Psoas muscle (tissue), 8 donors: ENCODE data around the gene ZNF496. TPM values are rescaled to one million over a fixed set of nuclear protein-coding genes. Genes with fewer than 3 reads are reported as not detected.
"Not testable (repeated sequence)": the region's sequence is repeated elsewhere in the genome, so short reads cannot be mapped to it uniquely, and the experiment has no call there.

Source experiments
- ATAC-seq, 4 donors: fragments of 200-7000 bp; cut with Tn5 transposase; one replicate each; pipeline ENCODE4 v1.9.1; 2020; ENCODE audit warnings: moderate library complexity in 3 of 4, mild to moderate bottlenecking in 2 of 4
- DNase-seq, 2 donors: peaks; one replicate each; pipeline ENCODE4 v3.0.0-alpha.2; 2020
- H3K27ac ChIP-seq: fragments of 200-600 bp; one replicate; pipeline ENCODE4 v1.8.0; 2022
- H3K27me3 ChIP-seq, 3 donors: fragments of 200-600 bp in 1 of 3; one replicate each; pipeline versions ENCODE4 v1.6.1 to v1.8.0; 2013 to 2022; ENCODE audit warnings: low read length in 2 of 3, mild to moderate bottlenecking in 2 of 3, moderate library complexity in 1 of 3; ENCODE audit not compliant: insufficient read depth in 3 of 3
- H3K36me3 ChIP-seq, 2 donors: fragments of 200-600 bp in 1 of 2; one replicate each; pipeline versions ENCODE4 v1.6.1 to v1.8.0; 2013 to 2022; ENCODE audit warnings: low read depth in 1 of 2, mild to moderate bottlenecking in 1 of 2, moderate library complexity in 1 of 2; ENCODE audit not compliant: insufficient read depth in 1 of 2
- H3K4me1 ChIP-seq: fragments of 200-600 bp; one replicate; pipeline ENCODE4 v1.8.0; 2022
- H3K4me3 ChIP-seq: fragments of 200-600 bp; one replicate; pipeline ENCODE4 v1.8.0; 2022; ENCODE audit warnings: mild to moderate bottlenecking
- H3K9me3 ChIP-seq: fragments of 200-600 bp; one replicate; pipeline ENCODE4 v1.8.0; 2022
- WGBS, 3 donors: extraction: QIAGEN DNeasy Blood & Tissue Kit; methylation state at CpG; one replicate each; pipeline versions ENCODE4 v1.1.6 to v1.1.7; 2013; 5-methylcytosine and 5-hydroxymethylcytosine counted together
- intact Hi-C, 2 donors: fragments of 100-400 bp; cut with DNase I; formaldehyde crosslinking; loops; one replicate each; pipeline versions ENCODE4 v1.11.0 to v1.14.2; 2022
- polyA plus RNA-seq, 3 donors: library from polyadenylated mRNA; stranded (reverse); fragments of 200-250 nt; gene quantifications; one replicate each; pipeline ENCODE4 v1.2.3, GENCODE V29; 2013
- total RNA-seq, 4 donors: library from RNA; stranded (reverse); fragmentation: NEBNext Ultra II Directional in 2 of 4; extraction: Animal tissue kit (Norgen Biotek cat#: 25700) in 2 of 4; gene quantifications; one replicate each; pipeline versions ENCODE4 v1.2.1 to v1.2.4, GENCODE V29; 2021 to 2023
- TF ChIP-seq, protein P1 (sequence below): fragments of 200-600 bp; IDR thresholded peaks from one replicate; pipeline ENCODE4 v1.8.0; 2022; ENCODE audit warnings: antibody characterized with exemption
- donor health status: healthy with polysubstance abuse.
- donor health status: DM: no; HTN: no; CAD: no; lungs with moderate emphysema.
- donor health status: Bipolar disorder and iron deficiency.
- donor health status: healthy.
- donor health status: DM: yes; HTN: yes; CAD: no.
- donor health status: DM: no; HTN: no; CAD: no.
- donor health status: DM: no; HTN: no; CAD: no.
- donor health status: DM: yes; HTN: yes; CAD: no.

The ZNF496 gene
- total and polyA plus RNA-seq, 7 donors = 4.3 to 24.2 (median 19.5) TPM

DNA sequence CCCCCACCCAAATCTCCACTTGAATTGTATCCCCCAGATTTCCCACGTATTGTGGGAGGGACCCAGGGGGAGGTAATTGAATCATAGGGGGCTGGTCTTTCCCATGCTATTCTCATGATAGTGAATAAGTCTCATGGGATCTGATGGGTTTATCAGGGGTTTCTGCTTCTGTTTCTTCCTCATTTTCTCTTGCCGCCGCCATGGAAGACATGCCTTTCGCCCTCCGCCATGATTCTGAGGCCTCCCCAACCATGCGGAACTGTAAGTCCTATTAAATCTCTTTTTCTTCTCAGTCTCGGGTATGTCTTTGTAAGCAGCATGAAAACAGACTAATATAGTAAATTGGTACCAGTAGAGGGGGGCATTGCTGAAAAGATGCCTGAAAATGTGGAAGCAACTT lies 33.4 kb upstream of the ZNF496 start:
- H3K4me3 ChIP-seq = no peak overlapping the region
- peaks cover 4% of the 10 kb centered on the region for H3K4me1 ChIP-seq
- TF ChIP-seq, protein P1, sequence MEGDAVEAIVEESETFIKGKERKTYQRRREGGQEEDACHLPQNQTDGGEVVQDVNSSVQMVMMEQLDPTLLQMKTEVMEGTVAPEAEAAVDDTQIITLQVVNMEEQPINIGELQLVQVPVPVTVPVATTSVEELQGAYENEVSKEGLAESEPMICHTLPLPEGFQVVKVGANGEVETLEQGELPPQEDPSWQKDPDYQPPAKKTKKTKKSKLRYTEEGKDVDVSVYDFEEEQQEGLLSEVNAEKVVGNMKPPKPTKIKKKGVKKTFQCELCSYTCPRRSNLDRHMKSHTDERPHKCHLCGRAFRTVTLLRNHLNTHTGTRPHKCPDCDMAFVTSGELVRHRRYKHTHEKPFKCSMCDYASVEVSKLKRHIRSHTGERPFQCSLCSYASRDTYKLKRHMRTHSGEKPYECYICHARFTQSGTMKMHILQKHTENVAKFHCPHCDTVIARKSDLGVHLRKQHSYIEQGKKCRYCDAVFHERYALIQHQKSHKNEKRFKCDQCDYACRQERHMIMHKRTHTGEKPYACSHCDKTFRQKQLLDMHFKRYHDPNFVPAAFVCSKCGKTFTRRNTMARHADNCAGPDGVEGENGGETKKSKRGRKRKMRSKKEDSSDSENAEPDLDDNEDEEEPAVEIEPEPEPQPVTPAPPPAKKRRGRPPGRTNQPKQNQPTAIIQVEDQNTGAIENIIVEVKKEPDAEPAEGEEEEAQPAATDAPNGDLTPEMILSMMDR = no peak
- intact Hi-C loops = no loop called here
- 91 to 93% (median 93%) methylated on average over 7 of the region's 7 CpGs for WGBS, 3 donors
- ATAC-seq = no peak
- H3K9me3 ChIP-seq = no peaks in the 10 kb centered on the region
- no peak overlapping the region for H3K27ac ChIP-seq
- no peaks in the 10 kb centered on the region for H3K36me3 ChIP-seq
- peaks cover 0 to 9% (median 0%) of the 10 kb centered on the region in 3 donors for H3K27me3 ChIP-seq
- no peak for DNase-seq

DNA sequence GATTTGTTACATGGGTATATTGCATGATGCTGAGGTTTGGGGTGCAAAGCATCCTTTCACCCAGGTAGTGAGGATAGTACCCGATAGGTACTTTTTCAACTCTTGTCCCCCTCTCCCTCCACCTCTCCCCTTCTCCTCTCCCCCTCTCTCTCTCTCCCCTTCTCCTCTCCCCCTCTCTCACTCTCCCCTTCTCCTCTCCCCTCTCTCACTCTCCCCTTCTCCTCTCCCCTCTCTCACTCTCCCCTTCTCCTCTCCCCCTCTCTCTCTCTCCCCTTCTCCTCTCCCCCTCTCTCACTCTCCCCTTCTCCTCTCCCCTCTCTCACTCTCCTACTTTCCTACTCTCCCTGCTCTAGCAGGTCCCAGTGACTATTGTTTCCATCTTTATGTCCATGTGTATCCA lies 31.3 kb upstream of the ZNF496 start:
- intact Hi-C loops, H3K4me1 ChIP-seq, ATAC-seq, H3K9me3 ChIP-seq, H3K27ac ChIP-seq, H3K27me3 ChIP-seq, H3K36me3 ChIP-seq, DNase-seq, H3K4me3 ChIP-seq: not testable (repeated sequence)
- WGBS, 3 donors = 98 to 100% (median 100%) methylated on average over 1 of the region's 1 CpG

DNA sequence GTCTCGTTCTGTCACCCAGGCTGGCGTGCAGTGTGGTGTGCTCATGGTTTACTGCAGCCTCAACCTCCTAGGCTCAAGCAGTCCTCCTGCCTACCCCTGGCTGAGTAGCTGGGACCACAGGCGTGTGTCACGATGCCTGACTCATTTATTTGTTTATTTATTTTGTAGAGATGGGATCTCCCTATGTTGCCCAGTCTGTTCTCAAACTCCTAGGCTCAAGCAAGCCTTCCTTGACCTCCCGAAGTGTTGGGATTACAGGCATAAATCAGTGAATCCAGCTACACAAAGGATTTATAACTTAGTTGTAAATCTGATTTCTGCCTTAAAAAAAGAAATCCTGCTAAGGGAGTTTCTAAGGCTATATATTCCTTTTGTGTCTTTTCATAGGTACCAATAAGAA lies 30.5 kb upstream of the ZNF496 start:
- Histone ChIP-seq H3K9me3 (no peaks in the 10 kb centered on the region), H3K36me3 (no peaks in the 10 kb centered on the region), H3K4me3 (no peak overlapping the region), H3K27ac (no peak overlapping the region), H3K4me1 (peaks cover 4% of the 10 kb centered on the region), H3K27me3 (peaks cover 0 to 9% (median 0%) of the 10 kb centered on the region in 3 donors)
- intact Hi-C loops = no loop called here
- DNase-seq = no peak
- no peak for ATAC-seq
- 84 to 92% (median 87%) methylated on average over 5 of the region's 5 CpGs for WGBS, 3 donors
- TF ChIP-seq, protein P1 = no peak

DNA sequence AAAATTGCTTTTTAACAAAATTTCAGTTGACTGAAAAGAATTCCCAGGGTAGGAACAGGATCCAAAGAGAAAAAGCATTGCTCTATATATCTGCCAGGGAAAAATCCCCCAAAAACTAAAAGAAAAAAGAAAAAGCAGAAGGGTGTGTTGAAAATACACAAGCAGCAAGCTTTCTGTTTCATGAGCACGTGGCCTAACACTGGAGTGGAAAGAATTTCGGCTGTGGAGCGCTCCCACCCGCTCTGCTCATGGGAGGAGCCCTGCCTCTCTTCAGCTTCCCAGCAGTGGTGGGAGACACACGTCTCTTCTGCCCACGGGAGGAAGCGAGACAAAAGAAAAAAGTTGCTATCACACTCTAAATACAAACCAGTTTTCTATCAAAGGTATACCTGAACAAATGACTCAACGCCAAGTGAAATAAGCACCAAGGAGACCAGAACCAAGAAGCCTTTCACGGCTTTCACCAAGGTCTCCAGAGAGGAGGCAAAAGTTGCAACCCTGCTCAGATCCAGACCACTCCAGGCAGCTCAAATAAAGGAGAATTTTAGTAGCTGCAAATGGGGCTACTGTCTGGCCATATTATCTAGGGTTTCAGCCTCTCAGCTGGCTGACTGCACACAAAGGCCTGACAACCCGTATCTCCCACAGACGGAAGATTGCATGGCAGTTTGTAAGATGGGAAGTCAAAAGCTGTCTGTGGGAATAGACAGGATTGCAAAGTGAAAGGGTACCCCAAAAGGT lies 29.5 kb upstream of the ZNF496 start:
- Histone ChIP-seq H3K4me3 (peak overlapping the region; percentile 28), H3K27me3 (peaks cover 0 to 8% (median 0%) of the 10 kb centered on the region in 3 donors), H3K36me3 (no peaks in the 10 kb centered on the region), H3K27ac (peak overlapping the region; percentile 21), H3K9me3 (no peaks in the 10 kb centered on the region), H3K4me1 (peaks cover 4% of the 10 kb centered on the region)
- WGBS, 3 donors = 19 to 32% (median 25%) methylated on average over 11 of the region's 11 CpGs
- DNase-seq (peak; percentile 31 to 58), ATAC-seq (peak in 1 of 4 donors; percentile 74)
- TF ChIP-seq, protein P1 = no peak
- intact Hi-C loops = no loop called here

DNA sequence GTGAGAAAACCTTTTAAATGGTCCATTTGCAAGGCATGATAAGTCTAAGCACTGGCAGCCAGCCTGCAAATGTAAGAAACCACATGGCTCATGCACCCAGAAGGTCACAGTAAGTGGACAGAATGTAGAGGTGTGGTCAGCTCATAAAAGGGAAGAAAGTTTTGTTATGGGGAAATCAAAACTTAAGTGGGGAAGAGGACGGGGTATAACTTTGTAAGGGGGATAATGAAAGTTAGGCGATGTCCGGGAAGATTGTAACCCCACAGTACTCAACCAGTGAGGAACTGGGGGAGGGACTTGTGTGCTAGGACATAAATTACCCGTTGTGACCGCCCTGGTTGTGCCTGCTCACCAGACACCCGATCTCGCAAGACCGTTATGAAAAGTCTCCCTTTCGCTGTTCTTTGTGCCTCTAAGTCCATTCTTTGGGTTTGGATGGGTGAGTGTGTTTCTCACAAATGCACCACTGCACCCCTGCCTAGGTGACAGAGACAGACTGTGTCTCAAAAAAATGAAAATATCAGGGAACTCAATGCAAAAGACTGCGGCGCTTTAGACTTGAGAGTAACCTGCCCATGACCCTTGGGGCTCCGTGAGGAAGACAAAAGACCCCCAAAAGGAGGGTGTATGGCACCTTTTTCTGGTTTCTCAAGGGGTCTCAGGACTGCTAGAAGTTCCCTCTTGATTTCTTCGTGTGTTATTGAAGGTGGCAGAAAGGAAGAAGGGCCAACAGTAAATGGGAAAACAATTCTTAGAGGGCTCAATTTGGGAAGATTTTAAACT lies 28.6 kb upstream of the ZNF496 start:
- peak overlapping the region; percentile 21 for H3K27ac ChIP-seq
- peaks cover 4% of the 10 kb centered on the region for H3K4me1 ChIP-seq
- intact Hi-C loops = no loop called here
- H3K4me3 ChIP-seq = peak overlapping the region; percentile 28
- no peaks in the 10 kb centered on the region for H3K9me3 ChIP-seq
- DNase-seq = no peak
- peak in 2 of 4 donors; percentile 45 to 75 for ATAC-seq
- WGBS, 3 donors = 44 to 56% (median 47%) methylated on average over 13 of the region's 13 CpGs
- H3K36me3 ChIP-seq = no peaks in the 10 kb centered on the region
- TF ChIP-seq, protein P1 = no peak
- no peaks in the 10 kb centered on the region for H3K27me3 ChIP-seq
